HepG2 (cell line): Measurements from ENCODE around the gene SLC22A4. TPM values are rescaled to one million over a fixed set of nuclear protein-coding genes. Genes with fewer than 3 reads are reported as not detected.

Source experiments
- KAT8 ChIP-seq: IDR thresholded peaks from 2 replicates; pipeline ENCODE4 v1.6.1; 2016; ENCODE audit warnings: missing genetic modification reagents, missing compliant biosample characterization
- KDM4B ChIP-seq: sonication (generic); formaldehyde crosslinking; IDR thresholded peaks from 2 replicates; pipeline ENCODE4 v1.4.0; 2020; ENCODE audit warnings: missing genetic modification reagents
- MAF1 ChIP-seq: sonication (generic); formaldehyde crosslinking; IDR thresholded peaks from 2 replicates; pipeline ENCODE4 v1.5.0; 2020; ENCODE audit warnings: missing genetic modification reagents, borderline replicate concordance
- MAZ ChIP-seq, 2 experiments: sonication (generic) in 1 of 2; formaldehyde crosslinking in 1 of 2; IDR thresholded peaks; 2 replicates each; pipeline versions ENCODE4 v1.5.0 to v1.6.1; 2012 to 2020; ENCODE audit warnings: low read depth in 2 of 2, mild to moderate bottlenecking in 2 of 2, borderline replicate concordance in 1 of 2, improper control_type of control experiment in 1 of 2, low read length in 1 of 2, missing genetic modification reagents in 1 of 2, moderate library complexity in 1 of 2
- ONECUT2 ChIP-seq: sonication (generic); formaldehyde crosslinking; IDR thresholded peaks from 2 replicates; pipeline ENCODE4 v1.4.0; 2020; ENCODE audit warnings: missing genetic modification reagents
- ZBTB38 ChIP-seq: sonication (generic); formaldehyde crosslinking; IDR thresholded peaks from 2 replicates; pipeline ENCODE4 v1.5.1; 2020; ENCODE audit warnings: mild to moderate bottlenecking, missing genetic modification reagents
- ZFAT ChIP-seq: sonication (generic); formaldehyde crosslinking; conservative IDR thresholded peaks from 2 replicates; pipeline ENCODE4 v1.8.1; 2023; ENCODE audit warnings: missing genetic modification reagents, inconsistent platforms
- ZNF446 ChIP-seq: sonication (generic); formaldehyde crosslinking; IDR thresholded peaks from 2 replicates; pipeline ENCODE4 v1.5.0; 2020; ENCODE audit warnings: mild to moderate bottlenecking, missing genetic modification reagents
- ZNF577 ChIP-seq: sonication (generic); formaldehyde crosslinking; IDR thresholded peaks from 2 replicates; pipeline ENCODE4 v1.4.0; 2020; ENCODE audit warnings: mild to moderate bottlenecking, low read depth, missing genetic modification reagents, borderline replicate concordance
- ZNF776 ChIP-seq: sonication (generic); formaldehyde crosslinking; IDR thresholded peaks from 2 replicates; pipeline ENCODE4 v1.4.0; 2020; ENCODE audit warnings: mild to moderate bottlenecking, missing genetic modification reagents
- polyA plus RNA-seq, 8 experiments: library from polyadenylated mRNA; depleted of rRNA in 3 of 8; stranded (reverse) in 7 of 8; unstranded in 1 of 8; fragments of >200 nt; fragmentation: Illumina TruSeq in 4 of 8; extraction: Trizol in 4 of 8; gene quantifications; 2 replicates each; pipeline versions ENCODE4 v1.2.1 to v1.2.3, GENCODE V29; 2011 to 2016; ENCODE audit warnings: low read depth in 4 of 8, missing spikeins in 1 of 8, mixed read lengths in 1 of 8; ENCODE audit not compliant: insufficient read depth in 1 of 8
- total RNA-seq, 5 experiments: library from RNA; depleted of rRNA; stranded (reverse); fragments of >200 nt; fragmentation: Illumina TruSeq; extraction: Trizol; gene quantifications; 2 replicates each; pipeline ENCODE4 v1.2.3, GENCODE V29; 2016; ENCODE audit warnings: low read depth in 1 of 5
- TF ChIP-seq, protein P1 (sequence below): IDR thresholded peaks from 2 replicates; pipeline ENCODE4 v1.6.1; 2016; ENCODE audit warnings: missing biosample characterization, missing genetic modification reagents, low read depth
- TF ChIP-seq, protein P2 (sequence below): sonication (generic); formaldehyde crosslinking; IDR thresholded peaks from 2 replicates; pipeline ENCODE4 v1.4.0; 2020; ENCODE audit warnings: missing genetic modification reagents
- TF ChIP-seq, protein P3 (sequence below): sonication (generic); formaldehyde crosslinking; conservative IDR thresholded peaks from 2 replicates; pipeline ENCODE4 v1.4.0; 2020; ENCODE audit warnings: mild to moderate bottlenecking, missing genetic modification reagents, moderate library complexity

The SLC22A4 gene
- total and polyA plus RNA-seq, 2 of the 13 experiments (the other 11 are each of a cell fraction or from before 2014, with no cell fraction given), result 0.33 to 0.62 TPM

DNA sequence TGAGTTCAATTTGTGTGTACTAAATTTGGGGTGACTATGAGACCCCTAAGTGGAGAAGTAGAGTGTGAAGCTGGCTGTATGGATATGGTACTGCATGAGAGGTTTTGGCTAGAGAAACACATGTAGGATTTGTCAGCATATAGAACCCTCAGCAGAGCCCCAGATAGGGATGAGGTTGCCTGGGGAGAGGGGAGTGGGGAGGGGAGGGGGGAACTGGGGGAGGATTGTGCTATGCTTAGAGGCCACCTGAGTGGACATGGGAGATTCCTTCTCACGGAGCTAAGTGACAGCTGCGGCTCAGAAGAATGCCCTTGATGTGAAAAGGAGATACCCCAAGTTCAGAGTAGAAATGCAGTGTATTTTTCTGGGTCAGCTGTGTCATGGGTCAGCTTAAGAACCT is 86.5 kb downstream of the SLC22A4 start (continued):
- TF ChIP-seq, protein P1, sequence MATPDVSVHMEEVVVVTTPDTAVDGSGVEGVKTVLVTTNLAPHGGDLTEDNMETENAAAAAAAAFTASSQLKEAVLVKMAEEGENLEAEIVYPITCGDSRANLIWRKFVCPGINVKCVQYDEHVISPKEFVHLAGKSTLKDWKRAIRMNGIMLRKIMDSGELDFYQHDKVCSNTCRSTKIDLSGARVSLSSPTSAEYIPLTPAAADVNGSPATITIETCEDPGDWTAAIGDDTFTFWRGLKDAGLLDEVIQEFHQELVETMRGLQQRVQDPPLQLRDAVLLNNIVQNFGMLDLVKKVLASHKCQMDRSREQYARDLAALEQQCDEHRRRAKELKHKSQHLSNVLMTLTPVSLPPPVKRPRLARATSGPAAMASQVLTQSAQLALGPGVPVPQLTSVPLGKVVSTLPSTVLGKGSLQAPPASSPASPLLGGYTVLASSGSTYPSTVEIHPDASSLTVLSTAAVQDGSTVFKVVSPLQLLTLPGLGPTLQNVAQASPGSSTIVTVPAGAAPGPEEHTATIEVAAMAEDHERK (CRISPR knock-in tag), result no peak
- TF ChIP-seq MAF1 (CRISPR knock-in tag), result no peak
- TF ChIP-seq MAZ (IDR thresholded peaks at IDR 0.05; ENCODE audit: borderline replicate concordance, low read depth, low read length), result no peak
- TF ChIP-seq MAZ (CRISPR knock-in tag; IDR thresholded peaks at IDR 0.05; ENCODE audit: low read depth), result no peak
- no peak for TF ChIP-seq KAT8 (CRISPR knock-in tag)
- TF ChIP-seq, protein P2, sequence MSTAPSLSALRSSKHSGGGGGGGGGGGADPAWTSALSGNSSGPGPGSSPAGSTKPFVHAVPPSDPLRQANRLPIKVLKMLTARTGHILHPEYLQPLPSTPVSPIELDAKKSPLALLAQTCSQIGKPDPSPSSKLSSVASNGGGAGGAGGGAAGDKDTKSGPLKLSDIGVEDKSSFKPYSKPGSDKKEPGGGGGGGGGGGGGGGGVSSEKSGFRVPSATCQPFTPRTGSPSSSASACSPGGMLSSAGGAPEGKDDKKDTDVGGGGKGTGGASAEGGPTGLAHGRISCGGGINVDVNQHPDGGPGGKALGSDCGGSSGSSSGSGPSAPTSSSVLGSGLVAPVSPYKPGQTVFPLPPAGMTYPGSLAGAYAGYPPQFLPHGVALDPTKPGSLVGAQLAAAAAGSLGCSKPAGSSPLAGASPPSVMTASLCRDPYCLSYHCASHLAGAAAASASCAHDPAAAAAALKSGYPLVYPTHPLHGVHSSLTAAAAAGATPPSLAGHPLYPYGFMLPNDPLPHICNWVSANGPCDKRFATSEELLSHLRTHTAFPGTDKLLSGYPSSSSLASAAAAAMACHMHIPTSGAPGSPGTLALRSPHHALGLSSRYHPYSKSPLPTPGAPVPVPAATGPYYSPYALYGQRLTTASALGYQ (CRISPR knock-in tag), result no peak
- no peak for TF ChIP-seq ONECUT2
- no peak for TF ChIP-seq ZNF446 (CRISPR knock-in tag)
- TF ChIP-seq ZNF776 (CRISPR knock-in tag), result no peak
- no peak for TF ChIP-seq ZBTB38
- TF ChIP-seq KDM4B (CRISPR knock-in tag), result no peak
- no peak for TF ChIP-seq ZNF577 (CRISPR knock-in tag)
- TF ChIP-seq, protein P3, sequence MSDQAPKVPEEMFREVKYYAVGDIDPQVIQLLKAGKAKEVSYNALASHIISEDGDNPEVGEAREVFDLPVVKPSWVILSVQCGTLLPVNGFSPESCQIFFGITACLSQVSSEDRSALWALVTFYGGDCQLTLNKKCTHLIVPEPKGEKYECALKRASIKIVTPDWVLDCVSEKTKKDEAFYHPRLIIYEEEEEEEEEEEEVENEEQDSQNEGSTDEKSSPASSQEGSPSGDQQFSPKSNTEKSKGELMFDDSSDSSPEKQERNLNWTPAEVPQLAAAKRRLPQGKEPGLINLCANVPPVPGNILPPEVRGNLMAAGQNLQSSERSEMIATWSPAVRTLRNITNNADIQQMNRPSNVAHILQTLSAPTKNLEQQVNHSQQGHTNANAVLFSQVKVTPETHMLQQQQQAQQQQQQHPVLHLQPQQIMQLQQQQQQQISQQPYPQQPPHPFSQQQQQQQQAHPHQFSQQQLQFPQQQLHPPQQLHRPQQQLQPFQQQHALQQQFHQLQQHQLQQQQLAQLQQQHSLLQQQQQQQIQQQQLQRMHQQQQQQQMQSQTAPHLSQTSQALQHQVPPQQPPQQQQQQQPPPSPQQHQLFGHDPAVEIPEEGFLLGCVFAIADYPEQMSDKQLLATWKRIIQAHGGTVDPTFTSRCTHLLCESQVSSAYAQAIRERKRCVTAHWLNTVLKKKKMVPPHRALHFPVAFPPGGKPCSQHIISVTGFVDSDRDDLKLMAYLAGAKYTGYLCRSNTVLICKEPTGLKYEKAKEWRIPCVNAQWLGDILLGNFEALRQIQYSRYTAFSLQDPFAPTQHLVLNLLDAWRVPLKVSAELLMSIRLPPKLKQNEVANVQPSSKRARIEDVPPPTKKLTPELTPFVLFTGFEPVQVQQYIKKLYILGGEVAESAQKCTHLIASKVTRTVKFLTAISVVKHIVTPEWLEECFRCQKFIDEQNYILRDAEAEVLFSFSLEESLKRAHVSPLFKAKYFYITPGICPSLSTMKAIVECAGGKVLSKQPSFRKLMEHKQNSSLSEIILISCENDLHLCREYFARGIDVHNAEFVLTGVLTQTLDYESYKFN (CRISPR knock-in tag), result no peak
- TF ChIP-seq ZFAT (CRISPR knock-in tag), result no peak
